Measurements from ENCODE around the gene DNAH5. TPM values are rescaled to one million over a fixed set of nuclear protein-coding genes. Genes with fewer than 3 reads are reported as not detected.

DNAH5 gene
- total RNA-seq, 1 experiment from 2014 or later, result 8.0 TPM

DNA sequence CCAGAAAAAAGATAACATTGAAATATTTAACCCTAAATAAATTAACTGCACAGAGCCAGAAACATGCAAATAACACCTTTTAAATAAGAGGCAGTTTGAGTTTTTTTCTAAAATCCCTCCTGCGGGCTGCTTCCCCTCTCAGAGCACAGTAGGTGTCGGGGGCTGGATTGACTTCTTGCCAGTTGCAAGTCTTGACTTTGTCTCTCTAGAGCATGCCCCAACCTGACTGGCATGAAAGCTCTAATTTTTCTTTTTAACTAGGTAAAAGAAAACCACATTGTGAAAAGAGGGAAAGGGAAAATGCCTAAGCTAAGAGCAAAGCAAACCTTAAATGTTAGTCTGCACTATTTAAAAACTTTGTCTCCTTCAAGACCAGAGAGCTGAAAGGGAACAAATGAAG is 46.4 kb upstream of the DNAH5 start:
- TF ChIP-seq TCF7L2 (IDR thresholded peaks at IDR 0.05; ENCODE audit: low read depth, low read length), result no peak
- TF ChIP-seq, protein P1, sequence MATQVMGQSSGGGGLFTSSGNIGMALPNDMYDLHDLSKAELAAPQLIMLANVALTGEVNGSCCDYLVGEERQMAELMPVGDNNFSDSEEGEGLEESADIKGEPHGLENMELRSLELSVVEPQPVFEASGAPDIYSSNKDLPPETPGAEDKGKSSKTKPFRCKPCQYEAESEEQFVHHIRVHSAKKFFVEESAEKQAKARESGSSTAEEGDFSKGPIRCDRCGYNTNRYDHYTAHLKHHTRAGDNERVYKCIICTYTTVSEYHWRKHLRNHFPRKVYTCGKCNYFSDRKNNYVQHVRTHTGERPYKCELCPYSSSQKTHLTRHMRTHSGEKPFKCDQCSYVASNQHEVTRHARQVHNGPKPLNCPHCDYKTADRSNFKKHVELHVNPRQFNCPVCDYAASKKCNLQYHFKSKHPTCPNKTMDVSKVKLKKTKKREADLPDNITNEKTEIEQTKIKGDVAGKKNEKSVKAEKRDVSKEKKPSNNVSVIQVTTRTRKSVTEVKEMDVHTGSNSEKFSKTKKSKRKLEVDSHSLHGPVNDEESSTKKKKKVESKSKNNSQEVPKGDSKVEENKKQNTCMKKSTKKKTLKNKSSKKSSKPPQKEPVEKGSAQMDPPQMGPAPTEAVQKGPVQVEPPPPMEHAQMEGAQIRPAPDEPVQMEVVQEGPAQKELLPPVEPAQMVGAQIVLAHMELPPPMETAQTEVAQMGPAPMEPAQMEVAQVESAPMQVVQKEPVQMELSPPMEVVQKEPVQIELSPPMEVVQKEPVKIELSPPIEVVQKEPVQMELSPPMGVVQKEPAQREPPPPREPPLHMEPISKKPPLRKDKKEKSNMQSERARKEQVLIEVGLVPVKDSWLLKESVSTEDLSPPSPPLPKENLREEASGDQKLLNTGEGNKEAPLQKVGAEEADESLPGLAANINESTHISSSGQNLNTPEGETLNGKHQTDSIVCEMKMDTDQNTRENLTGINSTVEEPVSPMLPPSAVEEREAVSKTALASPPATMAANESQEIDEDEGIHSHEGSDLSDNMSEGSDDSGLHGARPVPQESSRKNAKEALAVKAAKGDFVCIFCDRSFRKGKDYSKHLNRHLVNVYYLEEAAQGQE (IDR thresholded peaks at IDR 0.05; ENCODE audit: insufficient read depth in 1 of 2, low read depth in 2 of 2, low read length in 1 of 2), result no peak
- TF ChIP-seq, protein P2, sequence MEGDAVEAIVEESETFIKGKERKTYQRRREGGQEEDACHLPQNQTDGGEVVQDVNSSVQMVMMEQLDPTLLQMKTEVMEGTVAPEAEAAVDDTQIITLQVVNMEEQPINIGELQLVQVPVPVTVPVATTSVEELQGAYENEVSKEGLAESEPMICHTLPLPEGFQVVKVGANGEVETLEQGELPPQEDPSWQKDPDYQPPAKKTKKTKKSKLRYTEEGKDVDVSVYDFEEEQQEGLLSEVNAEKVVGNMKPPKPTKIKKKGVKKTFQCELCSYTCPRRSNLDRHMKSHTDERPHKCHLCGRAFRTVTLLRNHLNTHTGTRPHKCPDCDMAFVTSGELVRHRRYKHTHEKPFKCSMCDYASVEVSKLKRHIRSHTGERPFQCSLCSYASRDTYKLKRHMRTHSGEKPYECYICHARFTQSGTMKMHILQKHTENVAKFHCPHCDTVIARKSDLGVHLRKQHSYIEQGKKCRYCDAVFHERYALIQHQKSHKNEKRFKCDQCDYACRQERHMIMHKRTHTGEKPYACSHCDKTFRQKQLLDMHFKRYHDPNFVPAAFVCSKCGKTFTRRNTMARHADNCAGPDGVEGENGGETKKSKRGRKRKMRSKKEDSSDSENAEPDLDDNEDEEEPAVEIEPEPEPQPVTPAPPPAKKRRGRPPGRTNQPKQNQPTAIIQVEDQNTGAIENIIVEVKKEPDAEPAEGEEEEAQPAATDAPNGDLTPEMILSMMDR (IDR thresholded peaks at IDR 0.05), result no peak
- TF ChIP-seq SIN3A (IDR thresholded peaks at IDR 0.05; ENCODE audit: borderline replicate concordance, insufficient read depth, low read depth, low read length), result no peak
- TF ChIP-seq POLR2AphosphoS5 (IDR thresholded peaks at IDR 0.05; ENCODE audit: low read depth, low read length), result no peak
- DNase-seq (ENCODE audit: low read depth, low spot score) (no peak), ATAC-seq (no peak)
- BruUV-seq (replicated peaks), result no TSS peak
- CTCF ChIA-PET, result no interaction called here
- Histone ChIP-seq H3K27ac (ENCODE audit: low read length) (peak overlapping the region; percentile 98), H3K9me3 (ENCODE audit: control insufficient read depth, insufficient read depth, low read depth, low read length) (no peaks in the 10 kb centered on the region), H3K4me1 (ENCODE audit: control insufficient read depth, insufficient read depth, low read length) (peaks cover 85% of the 10 kb centered on the region), H3K36me3 (ENCODE audit: control insufficient read depth, insufficient read depth, low read length) (no peaks in the 10 kb centered on the region), H3K27me3 (ENCODE audit: control insufficient read depth, insufficient read depth, low read length) (no peaks in the 10 kb centered on the region), H3K4me3 (ENCODE audit: low read depth in 2 of 2, low read length in 2 of 2) (no peak overlapping the region)
- in situ Hi-C loops (cut with HindIII; ENCODE audit: low pct_unique_long_range_greater_than_20kb, low sequenced_read_pairs) (loop anchor here (25.0 kb wide), 1 partner anchor 121 kb away; no protein-coding TSS in a partner anchor), intact Hi-C loops (cut with micrococcal nuclease; ENCODE audit: unreplicated experiment) (loop anchor here (5.0 kb wide), 1 partner anchor 46 kb away; no protein-coding TSS in a partner anchor)
- POLR2A ChIA-PET, result interaction anchor here (0.6 to 0.7 kb wide), 2 partner anchors 11 to 263 kb away, joined by 3 to 5 read pairs; no protein-coding TSS in a partner anchor

DNA sequence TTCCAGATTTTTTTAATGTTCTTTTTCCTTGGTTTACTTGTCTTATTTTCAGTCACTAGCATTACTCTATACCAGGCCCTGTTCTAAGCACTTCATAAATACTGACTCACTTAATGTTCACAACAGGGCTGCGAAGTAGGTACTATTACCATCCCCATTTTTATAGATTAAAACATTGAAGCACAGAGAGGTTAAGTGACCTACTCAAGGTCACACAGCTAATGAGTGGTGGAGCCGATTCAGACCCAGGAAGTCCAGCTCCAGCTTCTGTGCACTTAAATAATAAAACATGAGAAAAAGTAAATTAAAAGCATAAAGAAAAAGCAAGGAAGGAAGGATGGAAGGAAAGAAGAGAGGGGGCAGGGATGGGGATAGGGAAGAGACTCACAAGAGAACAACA is 45.3 kb upstream of the DNAH5 start:
- H3K4me3 ChIP-seq (ENCODE audit: low read depth in 2 of 2, low read length in 2 of 2), result no peak overlapping the region
- peak overlapping the region; percentile 95 for H3K27ac ChIP-seq (ENCODE audit: low read length)
- ChIA-PET POLR2A (interaction anchor here (0.7 kb wide), 1 partner anchor 13 kb away, joined by 15 read pairs; no protein-coding TSS in a partner anchor), CTCF (interaction anchor here (0.7 kb wide), 1 partner anchor 13 kb away, joined by 8 read pairs; no protein-coding TSS in a partner anchor)
- no TSS peak for BruUV-seq (replicated peaks)
- no peaks in the 10 kb centered on the region for H3K36me3 ChIP-seq (ENCODE audit: control insufficient read depth, insufficient read depth, low read length)
- intact Hi-C loops (cut with micrococcal nuclease; ENCODE audit: unreplicated experiment), result loop anchor here (5.0 to 10.0 kb wide), 4 partner anchors 47 to 285 kb away; no protein-coding TSS in a partner anchor
- TF ChIP-seq TCF7L2 (IDR thresholded peaks at IDR 0.05; ENCODE audit: low read depth, low read length) (no peak), SIN3A (IDR thresholded peaks at IDR 0.05; ENCODE audit: borderline replicate concordance, insufficient read depth, low read depth, low read length) (no peak), POLR2AphosphoS5 (IDR thresholded peaks at IDR 0.05; ENCODE audit: low read depth, low read length) (no peak)
- TF ChIP-seq, protein P2 (IDR thresholded peaks at IDR 0.05), result no peak
- TF ChIP-seq, protein P1 (IDR thresholded peaks at IDR 0.05; ENCODE audit: insufficient read depth in 1 of 2, low read depth in 2 of 2, low read length in 1 of 2), result no peak
- H3K27me3 ChIP-seq (ENCODE audit: control insufficient read depth, insufficient read depth, low read length), result no peaks in the 10 kb centered on the region
- in situ Hi-C loops (cut with HindIII; ENCODE audit: low pct_unique_long_range_greater_than_20kb, low sequenced_read_pairs), result loop anchor here (25.0 kb wide), 1 partner anchor 122 kb away; no protein-coding TSS in a partner anchor
- H3K9me3 ChIP-seq (ENCODE audit: control insufficient read depth, insufficient read depth, low read depth, low read length), result no peaks in the 10 kb centered on the region
- DNase-seq (ENCODE audit: low read depth, low spot score) (no peak), ATAC-seq (no peak)
- H3K4me1 ChIP-seq (ENCODE audit: control insufficient read depth, insufficient read depth, low read length), result peaks cover 80% of the 10 kb centered on the region
